Chondrocyte (in vitro differentiated cells): ENCODE data around the gene SLC49A3. TPM values are rescaled to one million over a fixed set of nuclear protein-coding genes. Genes with fewer than 3 reads are reported as not detected.

Experiments used
- DNase-seq: peaks from one replicate; pipeline ENCODE4 v3.0.0; 2021; ENCODE audit warnings: mixed read lengths, low spot score
- H3K27ac Mint-ChIP-seq: one replicate; pipeline ENCODE4 v1.8.0; 2021; ENCODE audit warnings: mild to moderate bottlenecking, moderate library complexity, mixed read lengths; ENCODE audit not compliant: unreplicated experiment
- H3K27me3 Mint-ChIP-seq: 2 replicates; pipeline ENCODE4 v1.8.0; 2021; ENCODE audit warnings: low read depth, mixed read lengths
- H3K36me3 Mint-ChIP-seq: 2 replicates; pipeline ENCODE4 v1.8.0; 2021; ENCODE audit warnings: low read depth, mixed read lengths
- H3K4me1 Mint-ChIP-seq: 2 replicates; pipeline ENCODE4 v1.8.0; 2021; ENCODE audit warnings: low read depth, mild to moderate bottlenecking, mixed read lengths
- H3K4me3 Mint-ChIP-seq: one replicate; pipeline ENCODE4 v1.8.0; 2021; ENCODE audit warnings: mild to moderate bottlenecking, moderate library complexity, mixed read lengths; ENCODE audit not compliant: unreplicated experiment
- H3K9me3 Mint-ChIP-seq: 2 replicates; pipeline ENCODE4 v1.8.0; 2021; ENCODE audit warnings: low read depth, mixed read lengths
- total RNA-seq: library from RNA; stranded (reverse); gene quantifications from 3 replicates; pipeline ENCODE4 v1.2.1, GENCODE V29; 2021
- TF ChIP-seq, protein P1 (sequence below): fragments of 200-600 bp; sonication (generic); IDR thresholded peaks from 2 replicates; pipeline ENCODE4 v1.5.0; 2021; ENCODE audit warnings: antibody characterized with exemption, mild to moderate bottlenecking, moderate library complexity

The SLC49A3 gene
- total RNA-seq, 1 donor from 2014 or later, result 1.3 TPM

DNA sequence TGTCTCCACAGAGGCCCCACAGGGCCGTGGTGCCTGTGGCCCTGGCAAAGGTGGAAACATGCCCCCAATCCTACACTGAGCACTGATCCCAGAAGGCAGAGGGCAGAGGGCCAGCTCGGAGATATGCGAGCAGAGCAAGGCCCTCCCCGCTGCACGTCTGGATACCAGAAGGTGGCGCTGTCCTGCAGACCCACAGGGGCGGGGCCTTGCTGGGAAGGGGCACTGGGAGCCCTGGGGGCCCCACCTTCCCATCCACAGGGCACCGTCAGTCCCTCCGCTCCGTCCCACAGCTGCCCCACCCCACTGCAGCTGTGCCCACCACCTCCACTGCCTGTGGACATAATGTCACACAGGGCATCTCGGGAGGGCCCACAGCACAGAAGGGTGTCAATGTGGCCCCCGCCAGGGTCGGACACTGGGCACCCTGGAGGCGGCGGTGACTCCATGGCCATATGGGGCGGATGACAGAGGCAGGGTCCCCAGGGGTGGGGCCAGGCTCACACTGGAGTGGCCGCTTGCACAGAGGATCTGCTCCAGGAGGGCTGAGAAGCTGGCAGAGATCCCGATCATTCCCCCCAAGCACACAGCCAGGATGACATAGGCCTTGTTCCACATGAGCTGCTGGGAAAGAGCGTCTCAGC, 4.8 kb downstream of the SLC49A3 start:
- DNase-seq, result no peak
- Mint-ChIP-seq H3K27ac (no peak overlapping the region), H3K4me1 (peaks cover 23% of the 10 kb centered on the region), H3K27me3 (no peaks in the 10 kb centered on the region), H3K36me3 (no peaks in the 10 kb centered on the region), H3K4me3 (no peak overlapping the region), H3K9me3 (no peaks in the 10 kb centered on the region)
- TF ChIP-seq, protein P1, sequence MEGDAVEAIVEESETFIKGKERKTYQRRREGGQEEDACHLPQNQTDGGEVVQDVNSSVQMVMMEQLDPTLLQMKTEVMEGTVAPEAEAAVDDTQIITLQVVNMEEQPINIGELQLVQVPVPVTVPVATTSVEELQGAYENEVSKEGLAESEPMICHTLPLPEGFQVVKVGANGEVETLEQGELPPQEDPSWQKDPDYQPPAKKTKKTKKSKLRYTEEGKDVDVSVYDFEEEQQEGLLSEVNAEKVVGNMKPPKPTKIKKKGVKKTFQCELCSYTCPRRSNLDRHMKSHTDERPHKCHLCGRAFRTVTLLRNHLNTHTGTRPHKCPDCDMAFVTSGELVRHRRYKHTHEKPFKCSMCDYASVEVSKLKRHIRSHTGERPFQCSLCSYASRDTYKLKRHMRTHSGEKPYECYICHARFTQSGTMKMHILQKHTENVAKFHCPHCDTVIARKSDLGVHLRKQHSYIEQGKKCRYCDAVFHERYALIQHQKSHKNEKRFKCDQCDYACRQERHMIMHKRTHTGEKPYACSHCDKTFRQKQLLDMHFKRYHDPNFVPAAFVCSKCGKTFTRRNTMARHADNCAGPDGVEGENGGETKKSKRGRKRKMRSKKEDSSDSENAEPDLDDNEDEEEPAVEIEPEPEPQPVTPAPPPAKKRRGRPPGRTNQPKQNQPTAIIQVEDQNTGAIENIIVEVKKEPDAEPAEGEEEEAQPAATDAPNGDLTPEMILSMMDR, result peak; percentile 85

DNA sequence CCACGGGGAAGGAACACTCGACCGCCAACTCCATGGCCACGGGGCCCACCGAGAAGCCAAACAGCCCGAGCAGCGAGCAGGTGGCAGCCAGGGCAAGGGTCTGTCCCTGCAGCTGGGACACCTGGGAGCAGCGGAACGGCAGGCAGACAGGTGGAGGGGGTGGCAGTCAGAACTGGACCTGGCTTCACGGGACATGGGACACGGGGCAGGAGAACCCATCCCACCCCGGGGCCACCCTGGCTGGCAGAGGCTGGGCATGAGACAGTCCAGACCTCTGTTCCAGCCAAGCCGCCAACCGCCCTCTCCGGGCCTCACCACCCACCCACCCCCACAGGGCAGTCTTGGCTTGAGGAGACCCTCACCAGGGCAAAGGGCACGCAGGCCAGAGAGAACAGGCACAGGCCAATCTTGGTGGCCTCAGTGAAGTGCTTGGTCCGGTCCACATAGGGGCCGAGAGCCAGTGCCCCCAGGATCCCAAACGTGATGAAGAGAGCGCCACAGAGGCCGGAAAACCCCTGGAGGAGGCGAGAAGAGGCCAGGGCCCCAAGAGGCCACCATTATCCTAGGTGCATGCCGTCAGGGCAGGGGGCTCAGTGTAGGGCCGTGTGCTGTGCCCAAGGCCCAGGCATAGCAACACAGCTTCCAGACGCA, 5.6 kb downstream of the SLC49A3 start:
- H3K27me3 Mint-ChIP-seq, result no peaks in the 10 kb centered on the region
- no peak for DNase-seq
- no peaks in the 10 kb centered on the region for H3K9me3 Mint-ChIP-seq
- H3K27ac Mint-ChIP-seq, result no peak overlapping the region
- H3K36me3 Mint-ChIP-seq, result no peaks in the 10 kb centered on the region
- peaks cover 23% of the 10 kb centered on the region for H3K4me1 Mint-ChIP-seq
- TF ChIP-seq, protein P1, result no peak
- H3K4me3 Mint-ChIP-seq, result no peak overlapping the region

DNA sequence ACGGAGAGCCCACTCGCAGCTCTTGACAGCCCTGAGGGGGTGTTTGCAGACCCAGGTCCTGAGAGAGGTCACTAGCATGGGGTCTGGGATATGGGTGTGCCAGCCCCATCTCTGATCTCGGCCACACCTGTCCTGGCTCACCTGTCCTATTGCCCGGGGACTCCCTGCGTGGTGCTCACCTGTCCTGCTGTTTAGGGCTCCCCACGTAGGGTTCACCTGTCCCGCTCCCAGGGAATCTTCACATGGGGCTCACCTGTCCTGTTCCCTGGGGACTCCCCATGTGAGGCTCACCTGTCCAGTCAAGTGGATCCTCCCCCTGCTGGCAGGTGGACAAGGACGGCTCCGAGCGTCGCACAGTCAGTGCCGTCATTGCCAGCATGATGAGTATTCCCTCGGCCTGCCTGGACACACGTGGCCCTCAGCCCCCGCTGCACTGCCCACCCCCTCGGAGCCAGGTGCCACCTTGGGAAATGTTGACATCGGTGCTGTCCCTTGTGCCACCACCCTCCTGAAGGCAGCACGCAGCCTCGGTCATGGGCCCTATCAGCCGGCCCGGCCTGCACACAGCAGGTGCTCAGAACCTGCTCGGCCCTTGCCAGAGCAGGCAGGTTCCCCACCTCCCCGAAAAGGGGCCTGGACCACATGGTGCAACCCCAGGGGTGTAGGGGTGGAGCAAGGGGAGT, 6.3 kb downstream of the SLC49A3 start:
- Mint-ChIP-seq H3K27ac (no peak overlapping the region), H3K27me3 (no peaks in the 10 kb centered on the region), H3K4me1 (peaks cover 19% of the 10 kb centered on the region), H3K9me3 (no peaks in the 10 kb centered on the region), H3K4me3 (peak overlapping the region; percentile 9), H3K36me3 (no peaks in the 10 kb centered on the region)
- TF ChIP-seq, protein P1, result no peak
- DNase-seq, result no peak

DNA sequence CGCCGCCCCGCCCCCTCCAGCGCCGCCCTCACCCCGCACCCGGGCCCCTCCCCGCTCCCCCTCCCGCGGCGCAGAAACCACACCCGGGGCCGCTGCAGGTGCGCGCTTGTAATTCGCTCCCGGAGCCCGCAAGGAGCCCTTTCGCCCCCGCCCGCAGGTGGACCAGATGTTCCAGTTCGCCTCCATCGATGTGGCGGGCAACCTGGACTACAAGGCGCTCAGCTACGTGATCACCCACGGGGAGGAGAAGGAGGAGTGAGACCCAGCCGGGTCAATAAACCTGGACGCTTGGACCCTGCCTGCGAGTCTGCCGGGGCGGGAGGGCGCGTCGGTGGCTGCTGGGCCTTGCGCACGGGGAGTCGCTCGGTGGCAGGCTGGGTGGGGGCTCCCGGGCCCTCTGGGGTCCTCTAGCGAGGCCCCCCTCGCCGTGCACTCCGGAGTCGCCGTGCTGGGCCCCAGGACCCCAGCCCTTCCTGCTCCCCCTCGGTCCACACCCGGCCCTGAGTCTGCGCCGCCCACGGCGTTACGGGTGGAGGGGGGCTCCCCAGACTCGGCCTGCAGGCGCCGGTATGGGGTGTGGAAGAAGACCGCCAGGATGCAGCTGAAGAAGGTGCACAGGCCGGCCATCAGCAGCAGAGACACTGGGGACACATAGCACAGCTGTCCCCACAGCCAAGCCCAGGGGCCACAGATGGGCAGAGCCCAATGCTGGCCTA, 7.1 kb downstream of the SLC49A3 start:
- Mint-ChIP-seq H3K4me3 (peak overlapping the region; percentile 25), H3K27ac (no peak overlapping the region), H3K9me3 (no peaks in the 10 kb centered on the region), H3K4me1 (peaks cover 12% of the 10 kb centered on the region), H3K27me3 (no peaks in the 10 kb centered on the region), H3K36me3 (no peaks in the 10 kb centered on the region)
- TF ChIP-seq, protein P1, result no peak
- no peak for DNase-seq
